ENCODE measurements around the gene POR. TPM values are rescaled to one million over a fixed set of nuclear protein-coding genes. Genes with fewer than 3 reads are reported as not detected.

Gene POR
- total and polyA plus RNA-seq, 7 experiments from 2014 or later, result 41.6 to 72.3 (median 69.2) TPM

DNA sequence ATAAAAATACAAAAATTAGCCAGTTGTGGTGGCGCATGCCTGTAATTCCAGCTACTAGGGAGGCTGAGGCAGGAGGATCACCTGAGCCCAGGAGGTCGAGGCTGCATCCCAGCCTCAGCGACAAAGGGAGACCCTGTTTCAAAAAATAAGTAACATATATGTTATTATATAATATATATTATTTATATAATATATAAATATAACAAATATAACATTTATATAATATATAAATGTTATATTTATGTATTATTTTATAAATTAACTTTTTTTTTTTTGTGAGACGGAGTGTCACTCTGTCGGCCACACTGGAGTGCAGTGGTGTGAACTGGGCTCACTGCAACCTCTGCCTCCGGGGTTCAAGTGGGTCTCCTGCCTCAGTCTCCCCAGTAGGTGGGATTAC, 1.5 kb upstream of the POR start:
- Mint-ChIP-seq H3K9me3 (no peaks in the 10 kb centered on the region), H3K27me3 (peaks cover 0 to 9% (median 0%) of the 10 kb centered on the region in 5 donors), H3K27ac (peak overlapping the region in 7 of 9 donors; percentile 95 to 99 (median 98)), H3K4me1 (peaks cover 5 to 35% (median 21%) of the 10 kb centered on the region in 7 donors), H3K4me3 (peak overlapping the region in 8 of 10 donors; percentile 91 to 94 (median 92)), H3K36me3 (no peaks in the 10 kb centered on the region)
- ChIA-PET CTCF (no interaction called here), POLR2A (interaction anchor here (1.1 to 4.9 kb wide), 7 partner anchors 11 to 254 kb away, joined by 3 to 52 read pairs (median 5); partner anchors contain the start of genes MDH2, RHBDD2 and STYXL1)
- no peaks in the 10 kb centered on the region for H3K27me3 ChIP-seq (ENCODE audit: control insufficient read depth in 2 of 2, insufficient read depth in 2 of 2, low read length in 2 of 2)
- no peak for DNase-seq
- H3K9me3 ChIP-seq (ENCODE audit: control insufficient read depth in 2 of 3, low read length in 3 of 3), result no peaks in the 10 kb centered on the region
- intact Hi-C loops (cut with micrococcal nuclease), result loop anchor here (10.0 kb wide), 1 partner anchor 401 kb away; no protein-coding TSS in a partner anchor
- peaks cover 12 to 19% of the 10 kb centered on the region in 2 donors for H3K4me1 ChIP-seq (ENCODE audit: control insufficient read depth in 2 of 2, insufficient read depth in 2 of 2, low read length in 2 of 2)
- H3K4me3 ChIP-seq (ENCODE audit: low read length), result peak overlapping the region; percentile 79
- peak overlapping the region; percentile 100 for H3K27ac ChIP-seq (ENCODE audit: low read depth, low read length)
- peaks cover 0 to 10% (median 0%) of the 10 kb centered on the region in 3 experiments for H3K36me3 ChIP-seq (ENCODE audit: control insufficient read depth in 2 of 3, insufficient read depth in 3 of 3, low read length in 3 of 3)
- no peak for ATAC-seq

DNA sequence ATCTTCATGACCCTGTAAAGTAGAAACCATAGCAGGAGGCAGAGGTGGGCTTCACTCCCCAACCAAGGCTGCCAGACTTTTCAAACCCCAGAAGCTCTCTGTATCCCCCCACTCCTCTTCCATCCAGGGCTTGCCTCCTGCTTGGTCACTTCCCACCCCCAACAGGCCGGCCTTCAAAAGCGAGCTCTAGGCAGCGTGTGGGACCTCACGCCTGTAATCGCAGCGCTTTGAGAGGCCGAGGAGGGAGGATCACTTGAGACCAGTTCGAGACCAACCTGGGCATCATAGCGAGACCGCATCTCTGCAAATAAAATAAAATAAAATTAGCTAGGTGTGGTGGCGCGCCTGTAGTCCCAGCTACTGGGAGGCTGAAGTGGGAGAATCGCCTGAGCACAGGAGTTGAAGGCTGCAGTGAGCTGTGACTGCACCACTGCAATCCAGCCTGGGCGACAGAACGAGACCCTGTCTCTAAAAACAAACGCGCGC, 743 bp upstream of the POR start:
- H3K27ac ChIP-seq (ENCODE audit: low read depth, low read length), result peak overlapping the region; percentile 100
- no peak for ATAC-seq
- H3K4me1 Mint-ChIP-seq, result peaks cover 13 to 43% (median 28%) of the 10 kb centered on the region in 7 donors
- H3K9me3 ChIP-seq (ENCODE audit: control insufficient read depth in 2 of 3, low read length in 3 of 3), result no peaks in the 10 kb centered on the region
- no peaks in the 10 kb centered on the region for H3K27me3 ChIP-seq (ENCODE audit: control insufficient read depth in 2 of 2, insufficient read depth in 2 of 2, low read length in 2 of 2)
- ChIA-PET POLR2A (interaction anchor here (0.7 to 4.9 kb wide), 17 partner anchors 9 to 841 kb away, joined by 3 to 52 read pairs (median 4); partner anchors contain the start of genes MDH2, RCC1L, RHBDD2 and STYXL1), CTCF (interaction anchor here (1.0 kb wide), 1 partner anchor 37 kb away, joined by 3 read pairs; no protein-coding TSS in a partner anchor)
- no peaks in the 10 kb centered on the region for H3K9me3 Mint-ChIP-seq
- intact Hi-C loops (cut with micrococcal nuclease), result loop anchor here (1.0 to 10.0 kb wide), 5 partner anchors 15 to 401 kb away; partner anchors contain the start of gene MDH2 (in 1 of the 2)
- peaks cover 12 to 19% of the 10 kb centered on the region in 2 donors for H3K4me1 ChIP-seq (ENCODE audit: control insufficient read depth in 2 of 2, insufficient read depth in 2 of 2, low read length in 2 of 2)
- peaks cover 0 to 3% (median 0%) of the 10 kb centered on the region in 5 donors for H3K36me3 Mint-ChIP-seq
- H3K4me3 ChIP-seq (ENCODE audit: low read length), result peak overlapping the region; percentile 79
- DNase-seq, result no peak
- H3K36me3 ChIP-seq (ENCODE audit: control insufficient read depth in 2 of 3, insufficient read depth in 3 of 3, low read length in 3 of 3), result peaks cover 0 to 10% (median 0%) of the 10 kb centered on the region in 3 experiments
- H3K4me3 Mint-ChIP-seq, result peak overlapping the region; percentile 91 to 94 (median 92)
- peak overlapping the region; percentile 94 to 99 (median 98) for H3K27ac Mint-ChIP-seq
- peaks cover 0 to 5% (median 0%) of the 10 kb centered on the region in 5 donors for H3K27me3 Mint-ChIP-seq

DNA sequence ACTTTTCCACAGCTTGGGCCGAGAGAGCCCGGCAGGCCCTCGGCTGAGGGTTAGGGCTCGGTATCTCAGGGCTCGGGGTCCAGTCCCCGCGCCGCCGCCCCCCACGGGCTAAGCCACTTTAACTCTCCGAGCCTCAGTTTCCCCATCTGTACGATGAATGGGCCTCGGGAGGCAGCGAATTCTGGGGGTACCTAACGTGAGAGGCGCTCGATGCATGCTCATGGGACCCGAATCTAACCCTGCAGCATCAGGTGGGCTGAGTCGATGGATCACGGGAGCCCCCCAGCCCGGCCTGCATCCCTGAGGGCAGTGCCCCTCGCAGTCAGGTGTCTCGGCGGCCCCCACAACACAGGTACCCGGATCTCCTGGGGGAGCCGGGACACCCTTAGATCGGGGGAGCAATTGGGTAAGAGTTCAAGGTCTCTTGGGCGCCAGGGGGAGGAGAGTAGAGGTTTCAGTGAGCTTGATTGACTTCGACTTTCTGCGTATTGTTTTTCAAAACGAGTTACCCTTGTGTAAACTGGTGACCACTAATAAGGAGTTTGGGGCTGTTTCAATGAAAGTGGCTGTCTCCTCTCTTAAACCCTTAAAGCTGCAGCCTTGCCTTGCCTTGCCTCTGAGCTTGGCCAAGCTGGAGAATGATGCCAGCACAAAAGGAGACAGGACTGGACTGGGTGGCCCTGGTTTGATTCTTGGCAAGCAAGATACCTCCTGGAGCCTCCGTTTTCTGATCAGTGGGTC, 631 bp downstream of the POR start:
- H3K9me3 ChIP-seq (ENCODE audit: control insufficient read depth in 2 of 3, low read length in 3 of 3), result no peaks in the 10 kb centered on the region
- H3K4me1 ChIP-seq (ENCODE audit: control insufficient read depth in 2 of 2, insufficient read depth in 2 of 2, low read length in 2 of 2), result peaks cover 12 to 19% of the 10 kb centered on the region in 2 donors
- H3K9me3 Mint-ChIP-seq, result no peaks in the 10 kb centered on the region
- peaks cover 0 to 10% (median 0%) of the 10 kb centered on the region in 3 experiments for H3K36me3 ChIP-seq (ENCODE audit: control insufficient read depth in 2 of 3, insufficient read depth in 3 of 3, low read length in 3 of 3)
- H3K27ac Mint-ChIP-seq, result peak overlapping the region; percentile 82 to 98 (median 90)
- POLR2A ChIA-PET, result interaction anchor here (0.7 to 4.9 kb wide), 8 partner anchors 10 to 133 kb away, joined by 3 to 52 read pairs (median 5); partner anchors contain the start of genes MDH2, RHBDD2 and STYXL1
- H3K27me3 ChIP-seq (ENCODE audit: control insufficient read depth in 2 of 2, insufficient read depth in 2 of 2, low read length in 2 of 2), result no peaks in the 10 kb centered on the region
- H3K27me3 Mint-ChIP-seq, result peaks cover 0 to 2% (median 0%) of the 10 kb centered on the region in 5 donors
- H3K4me1 Mint-ChIP-seq, result peaks cover 18 to 55% (median 40%) of the 10 kb centered on the region in 7 donors
- intact Hi-C loops (cut with micrococcal nuclease), result loop anchor here (1.0 to 10.0 kb wide), 10 partner anchors 13 to 1743 kb away; partner anchors contain the start of genes TMEM120A (in 2 of the 2), EIF4H (in 1 of the 2) and MDH2 (in 1 of the 2)
- H3K27ac ChIP-seq (ENCODE audit: low read depth, low read length), result peak overlapping the region; percentile 100
- H3K36me3 Mint-ChIP-seq, result peaks cover 0 to 3% (median 0%) of the 10 kb centered on the region in 5 donors
- peak overlapping the region; percentile 91 to 94 (median 92) for H3K4me3 Mint-ChIP-seq
- CTCF ChIA-PET, result interaction anchor here (1.1 to 2.3 kb wide), 2 partner anchors 16 to 105 kb away, joined by 3 to 6 read pairs; no protein-coding TSS in a partner anchor
- no peak for ATAC-seq
- H3K4me3 ChIP-seq (ENCODE audit: low read length), result peak overlapping the region; percentile 79
- peak; percentile 11 to 51 (median 31) for DNase-seq

DNA sequence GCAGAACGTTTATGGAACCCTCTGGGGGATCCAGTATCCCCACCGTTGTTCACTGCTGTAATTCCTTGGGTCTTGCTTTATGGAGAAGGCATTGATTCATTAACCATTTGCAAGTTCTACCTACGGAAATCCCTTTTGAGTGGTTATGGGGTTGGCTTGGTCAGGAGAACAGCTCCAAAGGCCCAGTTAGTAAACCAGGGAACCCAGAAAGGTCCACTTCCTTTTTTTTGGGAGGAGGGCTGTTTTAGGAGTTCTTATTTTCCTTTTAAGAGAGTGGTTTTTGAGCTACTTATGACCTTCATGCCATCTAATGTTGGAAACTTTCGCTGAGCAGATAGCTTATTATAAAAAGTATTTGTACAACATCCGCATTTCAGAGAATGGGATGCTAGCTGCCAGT, 1.3 kb downstream of the POR start:
- DNase-seq, result no peak
- CTCF ChIA-PET, result interaction anchor here (1.1 to 2.3 kb wide), 2 partner anchors 17 to 104 kb away, joined by 3 to 6 read pairs; no protein-coding TSS in a partner anchor
- intact Hi-C loops (cut with micrococcal nuclease), result loop anchor here (5.0 to 10.0 kb wide), 2 partner anchors 399 to 1744 kb away; partner anchors contain the start of gene EIF4H (in 1 of the 2)
- peak overlapping the region in 8 of 9 donors; percentile 82 to 98 (median 90) for H3K27ac Mint-ChIP-seq
- POLR2A ChIA-PET, result interaction anchor here (1.0 to 4.9 kb wide), 9 partner anchors 10 to 132 kb away, joined by 3 to 52 read pairs (median 5); partner anchors contain the start of genes MDH2, RHBDD2 and STYXL1
- H3K36me3 Mint-ChIP-seq, result peaks cover 0 to 3% (median 0%) of the 10 kb centered on the region in 5 donors
- H3K4me3 Mint-ChIP-seq, result peak overlapping the region; percentile 91 to 94 (median 92)
- Histone ChIP-seq H3K4me1 (ENCODE audit: control insufficient read depth in 2 of 2, insufficient read depth in 2 of 2, low read length in 2 of 2) (peaks cover 12 to 19% of the 10 kb centered on the region in 2 donors), H3K4me3 (ENCODE audit: low read length) (peak overlapping the region; percentile 79), H3K27me3 (ENCODE audit: control insufficient read depth in 2 of 2, insufficient read depth in 2 of 2, low read length in 2 of 2) (no peaks in the 10 kb centered on the region), H3K9me3 (ENCODE audit: control insufficient read depth in 2 of 3, low read length in 3 of 3) (no peaks in the 10 kb centered on the region), H3K36me3 (ENCODE audit: control insufficient read depth in 2 of 3, insufficient read depth in 3 of 3, low read length in 3 of 3) (peaks cover 0 to 10% (median 0%) of the 10 kb centered on the region in 3 experiments), H3K27ac (ENCODE audit: low read depth, low read length) (no peak overlapping the region)
- no peak for ATAC-seq
- H3K27me3 Mint-ChIP-seq, result no peaks in the 10 kb centered on the region
- H3K9me3 Mint-ChIP-seq, result no peaks in the 10 kb centered on the region
- H3K4me1 Mint-ChIP-seq, result peaks cover 19 to 61% (median 45%) of the 10 kb centered on the region in 7 donors

DNA sequence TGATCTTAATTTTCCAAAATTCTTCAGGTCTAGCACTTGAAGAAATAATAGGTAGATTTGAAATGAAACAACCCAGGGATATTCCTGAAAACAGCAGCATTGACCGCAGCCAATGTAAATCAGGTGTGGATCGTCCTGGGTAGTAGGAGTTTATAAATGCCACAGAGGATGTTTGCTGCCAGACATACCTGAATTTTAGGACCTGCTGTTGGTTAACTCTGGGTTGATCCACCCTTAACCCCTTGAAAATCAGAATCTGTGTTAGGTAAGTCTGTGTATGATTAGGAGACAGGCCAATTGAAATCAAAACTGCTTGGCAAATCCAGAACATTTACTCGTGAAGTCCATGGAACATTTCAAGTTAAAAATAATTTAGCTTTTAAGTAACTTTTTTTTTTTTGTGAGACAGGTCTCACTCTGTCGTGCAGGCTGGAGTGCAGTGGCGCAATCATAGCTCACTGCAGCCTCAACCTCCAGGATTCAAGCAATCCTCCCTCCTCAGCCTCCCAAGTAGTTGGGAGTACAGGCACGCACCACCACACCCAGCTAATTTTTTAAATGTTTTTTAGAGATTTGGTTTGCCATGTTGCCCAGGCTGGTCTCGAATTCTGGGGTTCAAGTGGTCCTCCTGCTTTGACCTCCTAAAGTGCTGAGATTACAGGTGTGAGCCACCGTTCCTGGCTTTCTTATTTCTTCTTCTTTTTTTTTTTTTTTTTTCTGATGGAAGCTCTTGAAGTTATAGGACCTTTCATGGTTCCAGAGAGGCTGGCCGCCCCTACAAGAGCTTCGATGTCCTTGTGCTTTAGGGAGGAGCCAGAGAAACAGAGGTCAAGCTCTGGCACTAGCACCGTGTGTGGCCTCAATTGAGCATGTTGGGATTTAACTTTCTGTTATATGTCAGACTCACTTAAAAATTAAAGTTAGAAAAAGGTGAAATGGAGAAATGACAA, 2.0 kb downstream of the POR start:
- ChIA-PET CTCF (interaction anchor here (2.3 kb wide), 1 partner anchor 103 kb away, joined by 6 read pairs; no protein-coding TSS in a partner anchor), POLR2A (interaction anchor here (1.0 to 4.9 kb wide), 5 partner anchors 12 to 93 kb away, joined by 3 to 52 read pairs (median 5); partner anchors contain the start of gene RHBDD2)
- no peak for DNase-seq
- no peaks in the 10 kb centered on the region for H3K9me3 ChIP-seq (ENCODE audit: control insufficient read depth in 2 of 3, low read length in 3 of 3)
- Mint-ChIP-seq H3K4me3 (peak overlapping the region in 9 of 10 donors; percentile 34 to 94 (median 92)), H3K4me1 (peaks cover 26 to 68% (median 49%) of the 10 kb centered on the region in 7 donors), H3K9me3 (no peaks in the 10 kb centered on the region), H3K36me3 (peaks cover 0 to 6% (median 0%) of the 10 kb centered on the region in 5 donors), H3K27ac (no peak overlapping the region), H3K27me3 (no peaks in the 10 kb centered on the region)
- H3K27ac ChIP-seq (ENCODE audit: low read depth, low read length), result no peak overlapping the region
- H3K4me3 ChIP-seq (ENCODE audit: low read length), result peak overlapping the region; percentile 79
- peaks cover 0 to 10% (median 0%) of the 10 kb centered on the region in 3 experiments for H3K36me3 ChIP-seq (ENCODE audit: control insufficient read depth in 2 of 3, insufficient read depth in 3 of 3, low read length in 3 of 3)
- intact Hi-C loops (cut with micrococcal nuclease), result loop anchor here (5.0 to 10.0 kb wide), 2 partner anchors 398 to 1745 kb away; partner anchors contain the start of gene EIF4H (in 1 of the 2)
- no peak for ATAC-seq
- H3K27me3 ChIP-seq (ENCODE audit: control insufficient read depth in 2 of 2, insufficient read depth in 2 of 2, low read length in 2 of 2), result no peaks in the 10 kb centered on the region
- H3K4me1 ChIP-seq (ENCODE audit: control insufficient read depth in 2 of 2, insufficient read depth in 2 of 2, low read length in 2 of 2), result peaks cover 12 to 19% of the 10 kb centered on the region in 2 donors

All from naive thymus-derived CD4-positive, alpha-beta T cell (primary cell).